T47D (cell line): Measurements from ENCODE around the gene SYNGR3.

Experiments
- DNase-seq, 2 experiments: peaks; one replicate each; pipeline versions ENCODE4 v3.0.0 to v3.0.0-alpha.2; 2011 to 2012; ENCODE audit warnings: low read depth in 1 of 2, low spot score in 1 of 2
- JUND ChIP-seq: IDR thresholded peaks from 2 replicates; pipeline ENCODE4 v1.6.1; 2012; ENCODE audit warnings: low read depth
- in situ Hi-C: cut with HindIII; loops from 2 replicates; pipeline ENCODE4 v1.10.0; 2016; ENCODE audit warnings: low sequenced_read_pairs, low pct_unique_long_range_greater_than_20kb

SYNGR3 gene

GRCh38 chr16:1983544-1984346, 6.0 kb upstream of the SYNGR3 start, which contains the start of gene GFER:
GFER (plus strand) TSS chr16:1984193; CDS start chr16:1984219, 26 bp downstream.
- peak; percentile 93 to 98 for DNase-seq
- in situ Hi-C loops, result no loop called here
- TF ChIP-seq JUND, result no peak

- TF ChIP-seq JUND, result no peak
- DNase-seq, result no peak
- in situ Hi-C loops, result no loop called here
Observed at GRCh38 chr16:1984347-1985225, 5.2 kb upstream of the SYNGR3 start.

DNA sequence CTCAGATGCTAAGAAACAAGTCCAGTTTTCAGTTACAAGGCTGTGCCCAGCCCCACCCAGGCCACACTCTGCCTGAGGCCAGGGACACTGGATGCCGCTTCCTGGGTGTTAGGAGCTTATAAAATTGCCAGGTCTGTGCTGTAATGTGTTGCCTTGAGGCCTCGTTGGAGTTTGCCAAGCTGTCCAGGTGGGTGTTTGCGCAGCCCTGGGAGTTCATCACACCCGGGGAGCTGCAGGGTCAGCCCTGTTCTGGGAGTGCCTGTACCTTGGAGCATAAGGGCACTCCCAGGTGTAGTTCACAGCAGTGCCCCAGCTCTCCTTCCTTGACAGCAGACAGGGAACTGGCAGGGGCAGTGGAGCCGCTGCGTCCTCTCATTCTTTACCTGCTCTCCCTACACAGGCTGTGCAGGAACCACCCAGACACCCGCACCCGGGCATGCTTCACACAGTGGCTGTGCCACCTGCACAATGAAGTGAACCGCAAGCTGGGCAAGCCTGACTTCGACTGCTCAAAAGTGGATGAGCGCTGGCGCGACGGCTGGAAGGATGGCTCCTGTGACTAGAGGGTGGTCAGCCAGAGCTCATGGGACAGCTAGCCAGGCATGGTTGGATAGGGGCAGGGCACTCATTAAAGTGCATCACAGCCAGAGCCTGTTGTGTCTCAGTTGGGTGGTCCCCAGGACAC, 4.2 kb upstream of the SYNGR3 start:
- DNase-seq, result peak in 1 of 2 experiments; percentile 28
- in situ Hi-C loops, result no loop called here
- no peak for TF ChIP-seq JUND

GRCh38 chr16:1987198-1987597, 2.6 kb upstream of the SYNGR3 start:
- in situ Hi-C loops, result no loop called here
- TF ChIP-seq JUND, result no peak
- DNase-seq, result no peak

DNA sequence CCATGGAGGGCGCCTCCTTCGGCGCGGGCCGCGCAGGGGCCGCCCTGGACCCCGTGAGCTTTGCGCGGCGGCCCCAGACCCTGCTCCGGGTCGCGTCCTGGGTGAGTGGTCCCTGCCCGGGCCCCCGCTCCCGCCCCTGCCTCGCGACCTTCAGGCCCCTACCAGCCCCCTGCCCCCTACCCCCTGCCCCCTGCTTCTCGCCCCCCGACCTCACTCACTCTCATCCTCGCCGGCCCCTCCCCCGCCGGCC, 256 bp downstream of the SYNGR3 start:
- in situ Hi-C loops, result no loop called here
- DNase-seq, result no peak
- no peak for TF ChIP-seq JUND

DNA sequence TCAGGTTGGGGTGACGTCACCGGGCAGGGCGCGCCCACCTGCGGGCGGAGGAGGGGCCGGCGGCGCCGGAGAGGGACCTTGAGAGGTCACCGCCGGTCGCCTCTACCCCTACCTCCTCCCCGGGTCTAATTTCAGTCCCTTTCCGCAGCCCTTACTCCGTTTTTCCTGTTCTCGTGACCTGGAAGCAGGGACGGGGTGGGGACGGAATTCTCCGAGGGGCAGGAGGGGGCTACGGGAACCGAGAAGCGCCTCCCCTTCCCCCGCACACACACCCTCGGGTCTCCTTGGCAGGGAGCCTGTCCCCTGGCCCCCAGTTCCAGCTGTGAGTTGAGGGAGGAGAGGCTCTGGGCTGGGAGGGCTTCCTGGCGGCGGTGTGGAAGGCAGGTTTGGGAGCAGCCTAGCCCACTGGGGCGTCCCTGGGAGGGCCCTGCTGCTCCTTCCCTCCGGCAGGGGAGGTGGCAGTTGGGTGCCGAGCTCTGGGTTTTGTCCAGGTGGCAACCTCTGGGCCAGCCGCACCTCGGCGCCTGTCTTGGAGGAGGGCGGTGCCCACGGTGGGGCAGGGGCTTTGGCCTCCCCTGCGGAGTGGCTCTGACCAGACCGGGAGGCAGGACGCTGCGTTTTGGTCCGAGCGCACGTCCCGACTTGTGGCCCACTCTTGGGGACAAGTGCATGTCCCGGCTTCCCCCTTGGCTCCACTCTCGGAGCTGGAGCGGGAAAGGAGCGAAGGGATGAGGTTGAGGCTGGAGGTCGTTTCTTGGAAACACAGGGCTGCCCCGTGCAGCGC, 773 bp downstream of the SYNGR3 start:
- no peak for TF ChIP-seq JUND
- DNase-seq, result peak in 1 of 2 experiments; percentile 41
- in situ Hi-C loops, result no loop called here

DNA sequence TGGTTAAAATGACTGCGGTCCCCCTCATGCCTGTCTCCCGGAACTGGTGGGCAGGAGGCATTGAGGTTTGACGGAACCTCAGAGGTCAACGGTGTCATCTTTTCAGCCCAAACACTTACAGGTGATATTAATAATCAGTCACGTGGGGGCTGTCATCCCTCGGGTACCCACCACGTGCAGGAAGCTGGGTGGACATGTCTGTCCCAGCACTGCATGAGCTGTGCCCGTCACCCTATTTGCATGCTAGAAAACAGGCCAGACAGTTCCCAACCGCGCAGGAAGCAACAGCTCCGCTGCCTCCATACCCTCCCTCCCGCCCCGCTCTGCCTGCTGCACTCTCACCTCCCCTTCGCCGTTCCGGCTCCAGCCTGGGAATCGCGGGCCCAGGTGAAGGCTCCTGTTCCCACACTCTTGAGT, 1.4 kb downstream of the SYNGR3 start:
- no peak for DNase-seq
- in situ Hi-C loops, result no loop called here
- TF ChIP-seq JUND, result no peak

- in situ Hi-C loops, result no loop called here
- TF ChIP-seq JUND, result no peak
- DNase-seq, result no peak
Observed at GRCh38 chr16:1991588-1991947, 1.8 kb downstream of the SYNGR3 start.

- in situ Hi-C loops, result no loop called here
Observed at GRCh38 chr16:1991948-1992703, 2.4 kb downstream of the SYNGR3 start.

GRCh38 chr16:1992704-1993317, 3.0 kb downstream of the SYNGR3 start:
- no peak for TF ChIP-seq JUND
- in situ Hi-C loops, result no loop called here
- DNase-seq, result no peak

More at GRCh38 chr16:1991948-1992703, 2.4 kb downstream of the SYNGR3 start:
- no peak for TF ChIP-seq JUND
- DNase-seq, result peak; percentile 85 to 96

GRCh38 chr16:1993731-1994131, 4.0 kb downstream of the SYNGR3 start:
- TF ChIP-seq JUND, result no peak
- in situ Hi-C loops, result no loop called here
- DNase-seq, result peak in 1 of 2 experiments; percentile 71
